Sciatic nerve (tissue), 2 donors: ENCODE measurements around the gene C4orf50. TPM values are rescaled to one million over a fixed set of nuclear protein-coding genes. Genes with fewer than 3 reads are reported as not detected.

Experiments
- ATAC-seq: fragments of 200-7000 bp; cut with Tn5 transposase; one replicate; pipeline ENCODE4 v1.9.1; 2020; ENCODE audit warnings: mild to moderate bottlenecking, moderate library complexity
- DNase-seq: peaks from one replicate; pipeline ENCODE4 v3.0.0-alpha.2; 2020; ENCODE audit warnings: low spot score
- intact Hi-C: fragments of 100-400 bp; cut with DNase I; formaldehyde crosslinking; loops from one replicate; pipeline ENCODE4 v1.14.2; 2022
- total RNA-seq: library from RNA; stranded (reverse); fragmentation: NEBNext Ultra II Directional; extraction: Animal tissue kit (Norgen Biotek cat#: 25700); gene quantifications from one replicate; pipeline ENCODE4 v1.2.1, GENCODE V29; 2021
- donor health status: DM: no; HTN: no; CAD: no.
- donor health status: DM: no; HTN: no; CAD: no.

Gene C4orf50
- total RNA-seq, 1 donor from 2014 or later, result 0.09 TPM

DNA sequence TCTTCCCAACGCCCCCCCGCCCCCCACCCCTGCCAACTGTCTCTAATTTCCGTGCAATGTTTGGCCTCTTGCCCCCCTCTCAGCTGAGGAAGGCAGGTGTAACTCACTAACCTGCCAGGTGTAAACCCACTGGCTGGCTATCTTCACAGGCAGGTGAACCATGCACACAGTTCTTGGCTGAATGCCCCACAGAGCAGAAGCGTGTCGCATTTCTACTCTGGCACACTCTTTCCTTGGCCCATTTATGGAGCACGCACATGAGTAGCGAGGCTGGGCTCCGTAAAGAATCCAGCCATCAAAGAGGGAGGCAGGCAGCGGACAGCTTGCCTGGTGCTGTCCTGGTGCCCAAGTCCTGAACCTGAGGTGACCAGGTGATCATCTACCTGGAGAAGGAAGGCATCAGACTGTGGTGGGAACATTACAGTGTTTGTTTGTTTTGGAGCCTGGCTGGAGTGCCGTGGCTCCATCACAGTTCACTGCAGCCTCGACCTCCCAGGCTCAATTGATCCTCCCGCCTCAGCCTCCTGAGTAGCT, 86.1 kb downstream of the C4orf50 start:
- intact Hi-C loops, result no loop called here
- ATAC-seq (no peak), DNase-seq (no peak)

DNA sequence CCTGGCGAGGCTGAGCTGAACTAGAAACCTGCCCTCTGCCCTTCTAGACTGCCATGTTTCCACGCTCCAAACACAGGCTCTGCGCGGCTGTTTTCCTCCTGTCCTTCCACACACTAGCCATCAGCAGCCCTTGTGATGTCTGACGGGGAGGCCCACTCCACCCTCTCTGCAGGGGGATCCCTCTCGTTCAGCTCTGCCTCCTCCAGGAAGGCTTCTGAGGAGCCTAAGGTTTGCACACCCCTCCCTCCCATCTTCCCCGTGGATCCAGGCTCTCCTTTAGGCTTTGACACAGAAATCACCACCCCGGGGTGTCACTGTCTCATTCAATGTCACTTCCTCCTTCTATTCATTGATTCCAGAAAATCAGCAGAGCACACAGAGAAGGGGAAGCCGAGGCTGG, 86.7 kb downstream of the C4orf50 start:
- intact Hi-C loops, result no loop called here
- ATAC-seq (no peak), DNase-seq (no peak)

DNA sequence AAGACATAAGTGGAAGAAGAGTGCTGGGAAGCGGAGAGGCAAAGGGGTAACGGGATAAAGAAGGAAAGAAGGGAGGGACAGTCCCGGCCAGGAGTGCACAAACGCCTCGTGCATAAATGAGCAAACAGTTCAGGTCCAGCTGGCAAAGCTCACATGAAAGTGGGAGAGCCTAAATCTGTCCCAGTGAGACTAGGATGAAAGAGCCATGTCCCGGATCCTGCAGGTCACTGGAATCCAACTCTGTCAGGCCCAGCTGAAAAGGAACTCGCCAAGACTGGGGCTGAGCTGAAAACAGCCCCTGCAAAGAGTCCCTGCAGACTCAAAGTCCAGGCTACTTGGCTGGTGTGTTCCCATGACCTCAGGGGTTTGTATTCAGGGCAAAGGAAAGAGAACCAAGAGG, 87.4 kb downstream of the C4orf50 start:
- no peak for ATAC-seq
- intact Hi-C loops, result no loop called here
- DNase-seq, result no peak

DNA sequence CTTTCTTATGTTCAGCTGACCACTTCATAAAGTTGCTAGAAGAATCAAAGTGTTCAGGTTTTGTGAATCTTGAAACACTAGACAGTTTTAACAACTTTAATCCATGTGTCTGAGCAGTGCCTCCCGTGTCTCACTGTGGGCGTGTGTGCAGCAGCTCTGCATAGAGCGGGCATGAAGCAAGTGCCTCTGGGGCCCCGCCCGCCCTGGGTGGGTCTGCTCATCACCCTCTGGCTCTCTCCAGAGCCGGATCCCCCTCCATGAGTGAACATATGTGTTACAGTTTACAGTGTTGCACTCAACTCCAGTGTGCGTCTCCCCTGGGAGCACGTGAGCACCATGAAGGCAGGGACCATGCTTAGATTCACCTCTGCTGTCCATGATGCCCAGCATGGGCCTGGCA, 87.8 kb downstream of the C4orf50 start:
- DNase-seq (no peak), ATAC-seq (no peak)
- intact Hi-C loops, result no loop called here

DNA sequence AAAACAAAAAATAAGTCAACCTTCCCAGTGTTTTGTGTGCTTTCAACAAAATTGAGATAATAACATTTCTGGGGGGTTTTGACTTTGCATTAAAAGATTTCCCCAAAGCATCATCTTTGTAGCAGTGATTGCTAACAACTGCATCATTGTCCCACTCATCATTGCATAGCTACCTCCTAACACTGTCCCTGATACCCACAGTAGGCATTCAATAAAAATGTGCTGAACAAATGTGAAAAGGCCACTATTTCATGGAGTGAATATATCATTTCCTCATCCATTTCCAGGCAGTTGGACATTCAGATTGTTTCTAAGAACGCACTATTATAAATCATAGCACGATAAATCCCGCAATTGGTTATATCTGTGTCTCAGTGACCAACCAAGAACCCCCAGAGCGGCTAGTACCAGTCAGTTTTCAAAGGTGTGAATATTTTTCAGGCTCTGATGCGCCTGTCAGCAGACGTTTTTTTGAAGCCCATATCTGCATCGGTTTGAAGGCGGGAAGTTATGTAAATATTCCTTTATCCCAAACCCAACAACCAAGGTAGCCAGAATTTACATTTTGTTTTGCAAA, 89.3 kb downstream of the C4orf50 start:
- intact Hi-C loops, result no loop called here
- ATAC-seq (no peak), DNase-seq (no peak)

DNA sequence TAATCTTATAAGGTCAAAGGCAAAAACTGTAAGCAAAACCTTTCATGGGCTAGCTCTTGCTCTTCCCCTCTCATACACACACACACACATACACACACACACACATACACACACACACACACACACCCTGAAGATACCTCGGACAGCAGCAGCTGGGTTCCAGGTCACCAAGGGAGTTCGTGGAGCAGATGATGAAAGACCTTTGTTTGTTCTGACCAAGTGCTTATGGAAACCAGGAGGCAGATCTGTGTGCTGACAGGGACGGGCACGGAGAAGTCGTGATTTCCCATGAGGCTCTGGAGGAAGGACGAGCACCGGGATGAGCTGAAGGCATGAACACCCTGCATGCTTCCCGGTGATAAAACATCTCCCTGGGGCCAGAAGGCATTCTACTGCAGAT, 90.0 kb downstream of the C4orf50 start:
- no peak for ATAC-seq
- no peak for DNase-seq
- intact Hi-C loops, result no loop called here

DNA sequence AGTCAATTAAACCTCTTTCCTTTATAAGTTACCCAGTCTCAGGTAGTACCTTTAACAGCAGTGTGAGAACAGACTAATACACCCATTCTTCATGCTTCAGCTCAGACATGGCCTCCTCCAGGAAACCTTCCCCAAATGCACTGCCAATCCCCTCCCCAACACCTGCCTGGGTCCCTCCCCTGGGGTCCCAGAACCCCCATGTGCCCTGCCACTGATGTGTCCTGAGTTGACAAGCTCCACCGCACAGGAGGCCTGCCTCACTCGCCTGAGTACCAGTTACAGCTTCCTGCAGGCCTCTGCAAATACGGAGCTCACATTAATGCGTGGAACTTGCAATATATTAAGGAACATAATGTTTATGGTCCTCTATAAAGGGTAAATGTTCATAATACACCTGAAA, 90.5 kb downstream of the C4orf50 start:
- ATAC-seq (no peak), DNase-seq (no peak)
- intact Hi-C loops, result no loop called here

DNA sequence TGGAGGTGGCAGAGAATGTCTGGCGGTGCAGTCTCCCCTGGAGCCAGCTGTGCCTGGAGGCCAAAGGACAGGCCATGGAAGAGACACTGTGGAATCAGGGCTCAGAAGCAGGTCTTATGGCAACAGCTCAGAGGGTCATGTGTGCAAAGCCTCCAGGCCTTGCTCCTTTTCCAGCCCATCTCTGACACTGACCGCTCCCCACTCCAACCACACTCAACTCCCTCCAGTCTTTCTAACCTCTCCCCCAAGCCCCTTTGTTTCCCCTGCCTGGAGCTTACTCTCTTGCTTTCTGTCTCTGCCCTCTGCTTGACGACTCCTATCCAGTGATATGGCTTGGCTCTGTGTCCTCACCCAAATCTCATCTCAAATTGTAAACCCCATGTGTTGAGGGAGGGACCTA, 91.1 kb downstream of the C4orf50 start:
- intact Hi-C loops, result no loop called here
- ATAC-seq (no peak), DNase-seq (no peak)

DNA sequence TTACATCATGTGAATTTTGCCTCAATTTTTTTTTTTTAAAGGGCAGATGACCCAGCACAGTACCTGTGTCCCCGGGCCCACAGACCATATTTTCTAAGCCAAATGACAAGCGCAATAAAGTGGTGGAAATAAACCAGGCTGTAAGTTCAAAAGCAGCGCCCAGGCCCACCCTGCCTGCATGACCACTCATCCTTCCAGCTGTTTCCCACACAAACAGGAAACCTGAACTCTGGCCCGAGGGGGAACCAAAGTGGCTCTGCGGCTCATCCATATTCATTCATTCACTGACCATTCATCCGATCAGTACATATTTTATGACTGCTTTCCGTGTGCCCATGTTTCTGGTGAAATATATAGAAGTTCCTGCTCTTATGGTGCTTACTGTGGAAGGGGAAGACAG, 91.6 kb downstream of the C4orf50 start:
- intact Hi-C loops, result no loop called here
- ATAC-seq (no peak), DNase-seq (no peak)

DNA sequence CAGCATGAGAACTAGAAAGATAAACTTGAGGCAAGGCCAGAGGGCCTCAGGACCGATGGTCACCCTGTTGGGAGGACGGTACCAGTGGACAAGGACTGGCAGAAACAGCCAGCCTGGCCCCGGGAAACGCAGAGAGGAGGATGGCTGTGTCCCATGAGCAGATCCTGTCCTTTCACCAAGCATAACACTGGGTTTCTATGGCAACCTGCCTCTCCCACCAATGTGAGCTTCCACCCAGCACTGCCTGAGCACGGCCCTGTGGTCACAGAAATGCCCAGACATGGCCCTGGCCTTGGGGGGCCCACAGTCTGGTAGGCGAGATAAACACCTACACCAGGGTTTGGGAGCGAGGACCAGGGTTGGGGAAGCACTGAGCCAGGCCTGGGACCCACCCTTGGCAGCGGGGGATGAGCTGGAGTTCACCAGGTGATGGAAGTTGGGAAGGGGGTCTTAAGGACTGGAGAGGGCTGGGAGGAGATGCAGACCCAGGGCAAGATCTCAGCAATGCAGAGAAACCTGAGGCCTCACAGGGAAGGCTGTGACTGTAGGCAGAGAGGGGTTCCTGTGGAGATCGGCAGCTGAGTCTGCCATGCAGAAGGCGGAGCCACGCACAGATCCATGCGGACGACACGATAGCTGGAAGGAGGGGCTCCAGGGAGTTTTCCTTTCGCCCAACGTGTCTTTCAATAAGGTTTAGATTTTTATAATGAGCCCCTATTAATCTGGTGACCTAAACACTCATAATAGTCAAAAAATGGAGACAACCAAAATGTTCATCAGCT, 92.6 kb downstream of the C4orf50 start:
- intact Hi-C loops, result no loop called here
- no peak for ATAC-seq

DNA sequence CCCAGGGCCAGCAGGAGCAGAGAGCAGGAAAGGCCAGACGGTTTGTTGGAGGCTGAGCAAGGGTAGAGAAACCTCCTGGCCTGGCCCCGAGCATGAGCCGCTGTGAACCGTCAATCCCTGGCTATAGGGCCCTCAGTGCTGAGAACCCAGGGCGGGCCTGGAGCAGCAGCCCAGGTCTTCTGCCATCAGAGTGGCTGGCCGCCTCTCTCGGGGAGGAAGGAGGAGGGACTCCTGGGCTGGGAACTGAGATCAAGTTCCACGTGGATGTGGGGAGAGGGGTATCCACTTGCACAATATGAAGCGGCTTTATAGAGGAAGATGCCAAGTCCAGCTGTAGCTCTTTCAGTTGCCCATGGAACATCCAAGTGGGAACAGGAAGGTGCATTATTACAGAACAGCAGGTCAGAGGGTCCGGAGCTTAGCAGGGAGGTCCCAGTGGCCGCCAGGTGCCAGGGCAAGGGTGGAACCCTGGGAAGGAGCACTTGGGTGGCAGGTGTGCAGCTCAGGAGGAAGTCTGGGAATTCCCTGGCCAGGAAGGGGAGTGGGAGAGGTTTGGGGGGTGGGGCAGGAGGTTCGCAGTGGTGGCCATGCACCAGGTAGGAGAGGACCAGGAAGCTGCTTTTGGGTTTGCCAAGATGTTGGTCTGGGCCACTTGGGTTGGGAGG, 93.6 kb downstream of the C4orf50 start:
- DNase-seq, result no peak

More for the DNA sequence above, 92.6 kb downstream of the C4orf50 start:
- DNase-seq, result no peak

DNA sequence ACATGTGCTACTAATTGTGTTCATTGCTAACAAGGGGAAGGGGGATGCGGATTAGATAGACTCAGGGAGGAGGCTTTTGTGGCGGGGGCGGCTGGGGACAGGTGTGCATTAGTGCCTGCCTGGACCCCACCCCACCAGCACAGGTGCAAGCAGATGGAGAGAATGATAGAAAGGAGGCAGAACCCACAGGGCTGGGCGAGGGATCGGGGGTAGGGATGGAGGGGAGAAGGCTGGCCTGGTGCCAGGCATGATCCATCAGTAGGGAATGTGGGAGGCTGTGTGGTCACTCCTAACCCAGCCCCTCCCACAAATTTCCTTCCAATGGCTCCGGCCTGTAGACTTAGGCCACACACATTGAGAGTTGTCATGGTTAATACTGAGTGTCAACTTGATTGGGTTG, 94.9 kb downstream of the C4orf50 start:
- intact Hi-C loops, result no loop called here
- ATAC-seq, result no peak
- no peak for DNase-seq

More for the DNA sequence above, 93.6 kb downstream of the C4orf50 start:
- ATAC-seq, result no peak
- intact Hi-C loops, result no loop called here

DNA sequence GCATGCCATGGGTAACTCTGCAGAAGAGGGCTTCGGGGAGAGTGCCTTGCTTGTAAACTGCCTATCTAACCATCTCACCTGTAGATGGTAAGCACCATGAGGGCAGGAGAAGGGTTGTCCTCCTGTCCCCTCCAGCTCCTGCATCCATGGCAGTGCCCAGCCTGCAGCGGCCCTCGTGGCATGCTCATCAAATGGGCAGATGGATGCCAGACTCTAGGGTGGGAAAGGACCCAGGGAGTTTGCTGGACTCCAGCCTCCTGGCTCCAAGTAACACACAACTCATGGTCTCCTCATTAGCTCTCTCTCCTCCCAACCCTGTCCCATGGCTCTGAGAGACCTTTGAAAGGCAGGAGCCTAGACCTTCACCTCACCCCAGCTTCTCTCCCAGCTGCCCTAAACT, 95.7 kb downstream of the C4orf50 start:
- intact Hi-C loops, result no loop called here
- no peak for ATAC-seq
- no peak for DNase-seq

DNA sequence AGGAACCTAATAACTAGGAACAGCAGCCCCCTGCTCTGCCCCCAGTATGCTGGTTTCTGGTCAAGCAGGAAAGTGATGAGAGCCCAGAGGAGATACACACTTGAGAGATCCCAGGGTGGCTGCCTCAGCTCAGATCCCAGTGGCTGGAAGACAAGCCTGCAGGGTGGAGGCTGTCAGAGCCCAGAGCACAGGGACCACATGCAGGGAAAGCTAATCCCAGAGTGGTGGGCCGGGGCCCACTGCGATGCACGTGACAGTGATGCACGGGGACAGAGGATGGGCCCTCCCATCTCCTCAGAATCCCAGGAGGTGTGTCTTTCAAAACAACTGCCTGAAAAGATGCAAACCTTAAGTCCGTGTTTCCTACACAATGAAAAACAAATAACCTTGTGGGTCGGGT, 96.2 kb downstream of the C4orf50 start:
- no peak for DNase-seq
- ATAC-seq, result no peak
- intact Hi-C loops, result no loop called here

DNA sequence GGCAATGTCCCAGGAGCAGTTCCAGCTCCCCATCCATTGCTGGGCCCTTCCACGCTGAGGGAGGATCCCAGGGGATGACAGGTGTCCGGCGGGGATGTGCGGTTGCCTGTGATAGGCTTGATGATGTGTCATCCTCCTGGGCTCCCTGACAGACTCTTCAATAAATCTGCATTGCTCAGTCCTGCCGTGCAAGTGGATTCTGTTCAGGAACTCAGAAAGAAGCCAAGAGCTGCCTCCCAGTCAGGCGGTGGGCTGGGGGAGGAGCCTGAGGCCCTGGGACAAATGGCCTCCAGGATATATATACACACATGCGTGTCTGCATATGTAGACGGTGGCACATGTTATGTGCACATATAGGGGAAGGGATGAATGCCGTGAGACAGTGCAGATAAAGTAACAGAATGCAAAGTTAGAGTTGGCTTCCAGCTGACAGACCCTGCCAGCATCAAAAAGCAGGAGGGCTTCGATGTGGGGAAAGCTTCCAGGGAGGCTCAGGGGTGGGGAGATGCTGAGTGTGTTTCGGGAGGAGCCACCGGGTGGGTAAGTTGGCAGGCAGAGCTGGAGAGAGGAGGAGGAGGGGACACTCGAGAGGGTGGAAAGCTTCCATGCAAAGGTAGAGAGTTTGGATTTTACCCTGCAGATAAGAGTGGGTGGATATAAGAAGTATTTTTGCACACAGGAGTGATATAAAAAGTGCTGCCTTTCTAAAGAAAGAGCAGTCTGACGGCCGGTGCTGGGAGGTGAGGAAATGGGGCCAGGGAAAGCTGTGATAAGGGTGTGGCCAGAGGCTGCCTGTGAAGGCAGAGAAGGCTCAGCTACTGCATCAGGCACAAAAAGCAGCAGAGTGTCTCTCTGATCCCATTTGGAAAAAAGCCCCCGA, 96.9 kb downstream of the C4orf50 start:
- DNase-seq, result no peak
- no peak for ATAC-seq
- intact Hi-C loops, result no loop called here

DNA sequence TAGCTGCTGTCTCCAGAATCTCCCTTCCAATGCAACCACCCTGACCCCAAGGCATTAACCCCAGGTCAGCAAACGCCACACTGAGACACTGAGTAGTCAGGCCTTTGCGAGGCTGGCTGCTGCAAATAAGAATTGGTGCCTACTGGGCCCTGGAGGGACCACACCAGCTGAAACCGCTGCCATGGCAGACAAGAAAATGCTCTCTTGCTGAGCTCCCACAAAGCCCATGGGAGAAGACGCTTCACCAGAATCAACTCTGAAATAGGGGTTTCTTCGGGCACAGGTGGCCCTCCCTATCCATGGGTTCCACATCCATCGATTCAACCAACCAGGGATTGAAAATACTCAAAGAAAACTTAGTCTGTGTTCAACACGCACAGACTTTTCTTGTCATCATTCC, 98.7 kb downstream of the C4orf50 start:
- no peak for ATAC-seq
- intact Hi-C loops, result no loop called here

DNA sequence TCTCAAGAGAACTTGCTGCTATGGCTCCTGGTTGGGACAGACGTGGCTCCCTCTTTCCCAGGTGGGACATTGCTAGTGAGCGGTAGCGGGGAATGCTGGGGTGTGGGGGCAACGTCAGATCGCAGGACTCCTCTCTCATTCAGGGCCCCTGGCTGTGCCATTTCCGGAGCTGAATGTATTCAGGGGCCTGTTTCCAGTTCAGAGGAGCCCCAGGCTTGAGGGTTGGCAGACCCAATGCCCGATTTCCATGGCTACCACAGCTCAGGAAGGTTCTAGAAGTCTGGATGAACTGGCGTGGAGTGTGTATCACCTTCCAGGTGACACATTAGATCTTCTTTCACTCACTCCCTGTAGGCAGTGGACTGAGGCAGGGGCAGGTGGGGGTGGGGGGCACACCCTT, 99.2 kb downstream of the C4orf50 start:
- intact Hi-C loops, result no loop called here
- DNase-seq (no peak), ATAC-seq (no peak)

More for the DNA sequence above, 98.7 kb downstream of the C4orf50 start:
- no peak for DNase-seq

DNA sequence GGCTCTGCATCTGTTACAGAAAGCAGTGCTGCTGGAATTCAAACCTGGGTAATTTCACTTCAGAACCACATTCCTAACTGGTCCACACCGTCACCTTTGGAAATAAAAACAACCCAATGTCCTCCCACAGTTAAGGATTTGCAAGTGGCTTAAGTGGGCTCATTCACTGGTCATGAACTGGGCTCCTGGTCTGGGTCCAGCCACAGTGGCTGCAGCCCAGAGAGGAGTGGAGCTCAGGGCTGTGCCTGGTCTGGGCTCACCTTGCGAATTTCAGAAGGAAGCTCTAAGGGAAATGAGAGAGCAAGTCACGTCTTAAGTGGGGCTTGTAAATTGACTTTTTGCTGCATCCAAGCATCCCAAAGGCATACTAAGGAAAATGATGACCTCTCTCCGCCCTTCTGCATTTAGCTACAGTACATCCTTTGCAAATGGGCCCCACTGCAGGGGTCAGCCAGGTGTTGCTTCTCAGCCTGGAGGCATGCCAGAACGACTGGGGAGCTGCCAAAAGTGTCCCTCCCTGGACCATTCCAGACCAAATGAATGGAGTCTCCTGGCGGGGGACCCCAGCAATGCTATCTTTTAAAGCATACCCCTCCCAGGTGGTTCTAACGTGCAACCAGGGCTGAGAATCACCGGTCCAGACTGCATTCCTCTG, 99.8 kb downstream of the C4orf50 start:
- intact Hi-C loops, result no loop called here
- no peak for DNase-seq
- no peak for ATAC-seq

DNA sequence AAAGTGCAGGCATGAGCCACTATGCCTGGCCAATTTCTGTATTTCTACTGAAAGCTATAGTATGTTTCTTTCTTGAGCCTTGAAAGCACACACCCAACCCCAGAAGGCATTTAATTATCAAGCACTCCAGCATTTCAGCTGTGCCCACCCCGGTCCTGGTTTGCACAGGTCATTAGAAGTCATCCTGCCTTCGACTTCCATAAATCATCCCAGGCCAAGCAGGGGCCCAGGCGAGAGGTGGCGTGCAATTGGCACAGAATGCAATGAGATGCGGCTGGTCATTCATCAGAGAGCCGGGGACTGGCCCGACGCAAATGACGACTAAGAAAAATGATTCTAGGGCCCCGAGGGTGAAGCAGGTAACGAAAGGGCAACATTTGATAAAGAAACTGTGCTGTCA, 100.6 kb downstream of the C4orf50 start:
- no peak for ATAC-seq
- no peak for DNase-seq
- intact Hi-C loops, result no loop called here
